Astrocyte of the cerebellum (primary cell): ENCODE measurements around the gene EVA1A.

ENCODE experiments used
- DNase-seq: peaks from one replicate; pipeline ENCODE4 v3.0.0-alpha.2; 2011; ENCODE audit warnings: low read depth
- H3K4me3 ChIP-seq: 2 replicates; pipeline ENCODE4 v1.5.1; 2011; ENCODE audit warnings: mild to moderate bottlenecking, low read depth, low read length, moderate library complexity
- CTCF ChIP-seq: IDR thresholded peaks from 2 replicates; pipeline ENCODE4 v1.5.1; 2012; ENCODE audit warnings: low read length, low read depth, moderate library complexity, mild to moderate bottlenecking; ENCODE audit errors: missing control alignments
- in situ Hi-C: cut with HindIII; loops from 2 replicates; pipeline ENCODE4 v1.10.0; 2017; ENCODE audit warnings: low sequenced_read_pairs

The EVA1A gene

GRCh38 chr2:75458201-75458600 lies 102.5 kb downstream of the EVA1A start:
- TF ChIP-seq CTCF = no peak
- no peak for DNase-seq
- H3K4me3 ChIP-seq = no peak overlapping the region
- in situ Hi-C loops = no loop called here

- TF ChIP-seq CTCF = no peak
- no peak overlapping the region for H3K4me3 ChIP-seq
- in situ Hi-C loops = no loop called here
- DNase-seq = no peak
Observed at GRCh38 chr2:75456825-75457224, 103.9 kb downstream of the EVA1A start.

- DNase-seq = no peak
- TF ChIP-seq CTCF = no peak
- H3K4me3 ChIP-seq = no peak overlapping the region
- in situ Hi-C loops = no loop called here
Observed at GRCh38 chr2:75456111-75456510, 104.6 kb downstream of the EVA1A start.

- no peak overlapping the region for H3K4me3 ChIP-seq
- DNase-seq = no peak
- TF ChIP-seq CTCF = no peak
- in situ Hi-C loops = no loop called here
Observed at GRCh38 chr2:75454241-75454620, 106.5 kb downstream of the EVA1A start.

- in situ Hi-C loops = no loop called here
- no peak for DNase-seq
- H3K4me3 ChIP-seq = no peak overlapping the region
- TF ChIP-seq CTCF = no peak
Observed at GRCh38 chr2:75453384-75454240, 107.1 kb downstream of the EVA1A start.

- DNase-seq = no peak
- TF ChIP-seq CTCF = no peak
- in situ Hi-C loops = no loop called here
- no peak overlapping the region for H3K4me3 ChIP-seq
Observed at GRCh38 chr2:75450068-75450467, 110.7 kb downstream of the EVA1A start.
